Measurements from ENCODE around the gene PPP6R3.

DNA sequence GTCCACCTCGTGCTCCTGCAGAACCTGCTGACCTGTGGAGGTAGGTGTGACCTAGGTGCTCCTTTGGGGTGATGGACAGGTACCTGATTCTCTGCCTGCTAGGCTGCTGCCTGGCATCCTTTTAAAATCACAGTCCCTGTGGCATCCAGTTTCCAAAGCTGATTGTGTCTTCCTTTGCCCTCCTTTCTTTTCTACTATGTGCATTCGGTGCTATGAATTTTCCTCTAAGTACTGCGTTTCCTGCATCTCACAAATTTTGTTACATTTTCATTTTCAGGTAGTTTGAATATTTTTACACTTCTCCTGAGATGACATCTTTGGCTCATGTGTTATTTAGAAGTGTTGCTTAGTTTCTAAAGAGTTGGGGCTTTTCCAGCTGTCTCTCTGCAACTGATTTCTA, 30.9 kb upstream of the PPP6R3 start:
- no peak for TF ChIP-seq RXRB (CRISPR knock-in tag; IDR thresholded peaks at IDR 0.05; ENCODE audit: borderline replicate concordance)
- TF ChIP-seq KAT7 (CRISPR knock-in tag; IDR thresholded peaks at IDR 0.05; ENCODE audit: borderline replicate concordance), result no peak
- TF ChIP-seq SIX4 (CRISPR knock-in tag; IDR thresholded peaks at IDR 0.05), result no peak
- TF ChIP-seq ZBTB20 (CRISPR knock-in tag; IDR thresholded peaks at IDR 0.05; ENCODE audit: borderline replicate concordance, low read depth), result no peak
